Upper lobe of left lung (tissue), 4 donors: Measurements from ENCODE around the gene PFN3.

ENCODE experiments used
- CTCF ChIP-seq, 6 experiments: fragments of 450-650 bp in 4 of 6; fragments of 200-600 bp in 2 of 6; sonication (generic) in 2 of 6; IDR thresholded peaks; one replicate each; pipeline ENCODE4 v1.5.1; 2016 to 2019; ENCODE audit warnings: antibody characterized with exemption in 6 of 6
- POLR2A ChIP-seq, 4 donors: fragments of 450-650 bp; IDR thresholded peaks; one replicate each; pipeline ENCODE4 v1.5.1; 2016 to 2017; ENCODE audit warnings: antibody characterized with exemption in 4 of 4, mild to moderate bottlenecking in 2 of 4
- POLR2AphosphoS5 ChIP-seq, 2 donors: sonication (generic); formaldehyde crosslinking; IDR thresholded peaks; one replicate each; pipeline ENCODE4 v1.5.1; 2017; ENCODE audit warnings: antibody characterized with exemption in 2 of 2

GRCh38 chr5:177410575-177410974, 10.1 kb upstream of the PFN3 start:
- TF ChIP-seq POLR2AphosphoS5 (IDR thresholded peaks at IDR 0.05) (no peak), CTCF (IDR thresholded peaks at IDR 0.05) (no peak), POLR2A (IDR thresholded peaks at IDR 0.05) (no peak)
